Endodermal cell (in vitro differentiated cells): Measurements from ENCODE around the gene GAL3ST3. TPM values are rescaled to one million over a fixed set of nuclear protein-coding genes. Genes with fewer than 3 reads are reported as not detected.

Experiments
- DNase-seq: peaks from one replicate; pipeline ENCODE4 v3.0.0-alpha.2; 2017
- H3K27ac ChIP-seq: 2 replicates; pipeline ENCODE4 v1.5.1; 2013; ENCODE audit warnings: mild to moderate bottlenecking, low read depth, low read length, moderate library complexity
- H3K27me3 ChIP-seq: 2 replicates; pipeline ENCODE4 v1.6.1; 2013; ENCODE audit warnings: mild to moderate bottlenecking, low read length, moderate library complexity; ENCODE audit not compliant: insufficient read depth, control insufficient read depth, poor library complexity, severe bottlenecking
- H3K36me3 ChIP-seq: 2 replicates; pipeline ENCODE4 v1.7.0; 2013; ENCODE audit warnings: mild to moderate bottlenecking, low read length, moderate library complexity; ENCODE audit not compliant: control insufficient read depth, insufficient read depth
- H3K4me1 ChIP-seq: one replicate; pipeline ENCODE4 v1.7.0; 2013; ENCODE audit warnings: low read length; ENCODE audit not compliant: control insufficient read depth, insufficient read depth
- H3K4me3 ChIP-seq: 2 replicates; pipeline ENCODE4 v1.5.1; 2013; ENCODE audit warnings: mild to moderate bottlenecking, low read length, moderate library complexity
- H3K9ac ChIP-seq: 2 replicates; pipeline ENCODE4 v1.6.1; 2013; ENCODE audit warnings: mild to moderate bottlenecking, low read length, moderate library complexity; ENCODE audit not compliant: poor library complexity, severe bottlenecking; ENCODE audit errors: extremely low read depth
- H3K9me3 ChIP-seq: 2 replicates; pipeline ENCODE4 v1.6.1; 2013; ENCODE audit warnings: mild to moderate bottlenecking, low read length, moderate library complexity; ENCODE audit not compliant: control insufficient read depth
- H3K27ac Mint-ChIP-seq: 2 replicates; pipeline ENCODE4 v1.8.0; 2020; ENCODE audit warnings: mixed read lengths
- H3K27me3 Mint-ChIP-seq: 2 replicates; pipeline ENCODE4 v1.8.0; 2021; ENCODE audit warnings: mild to moderate bottlenecking, mixed read lengths; ENCODE audit not compliant: insufficient read depth
- H3K36me3 Mint-ChIP-seq: 2 replicates; pipeline ENCODE4 v1.8.0; 2020; ENCODE audit warnings: low read depth, mixed read lengths
- H3K4me1 Mint-ChIP-seq: 2 replicates; pipeline ENCODE4 v1.8.0; 2020; ENCODE audit warnings: mixed read lengths
- H3K4me3 Mint-ChIP-seq: 2 replicates; pipeline ENCODE4 v1.8.0; 2020; ENCODE audit warnings: mild to moderate bottlenecking, moderate library complexity, mixed read lengths
- H3K9me3 Mint-ChIP-seq: 2 replicates; pipeline ENCODE4 v1.8.0; 2020; ENCODE audit warnings: mild to moderate bottlenecking, mixed read lengths
- CTCF ChIP-seq: fragments of 200-600 bp; sonication (generic); conservative IDR thresholded peaks from 2 replicates; pipeline ENCODE4 v1.5.0; 2021; ENCODE audit warnings: antibody characterized with exemption, mild to moderate bottlenecking
- WGBS, 2 experiments: methylation state at CpG; one replicate each; pipeline versions ENCODE4 v1.1.5 to v1.1.7; 2013; ENCODE audit warnings: missing lambda C conversion rate in 2 of 2, mixed read lengths in 1 of 2; ENCODE audit not compliant: insufficient coverage in 1 of 2, insufficient read length in 1 of 2; 5-methylcytosine and 5-hydroxymethylcytosine counted together
- total RNA-seq, 2 donors: library from RNA; stranded (reverse); fragmentation: NEBNext Ultra II Directional in 1 of 2; extraction: Animal tissue kit (Norgen Biotek cat#: 25700) in 1 of 2; gene quantifications; 2 replicates in 1 of 2; 3 replicates in 1 of 2; pipeline ENCODE4 v1.2.1, GENCODE V29; 2021

GAL3ST3 gene
- total RNA-seq, 2 donors from 2014 or later = 7.4 to 11.2 TPM

GRCh38 chr11:66022401-66023185 is 26.4 kb downstream of the GAL3ST3 start:
- Histone ChIP-seq H3K9me3 (no peaks in the 10 kb centered on the region), H3K9ac (no peak overlapping the region)

DNA sequence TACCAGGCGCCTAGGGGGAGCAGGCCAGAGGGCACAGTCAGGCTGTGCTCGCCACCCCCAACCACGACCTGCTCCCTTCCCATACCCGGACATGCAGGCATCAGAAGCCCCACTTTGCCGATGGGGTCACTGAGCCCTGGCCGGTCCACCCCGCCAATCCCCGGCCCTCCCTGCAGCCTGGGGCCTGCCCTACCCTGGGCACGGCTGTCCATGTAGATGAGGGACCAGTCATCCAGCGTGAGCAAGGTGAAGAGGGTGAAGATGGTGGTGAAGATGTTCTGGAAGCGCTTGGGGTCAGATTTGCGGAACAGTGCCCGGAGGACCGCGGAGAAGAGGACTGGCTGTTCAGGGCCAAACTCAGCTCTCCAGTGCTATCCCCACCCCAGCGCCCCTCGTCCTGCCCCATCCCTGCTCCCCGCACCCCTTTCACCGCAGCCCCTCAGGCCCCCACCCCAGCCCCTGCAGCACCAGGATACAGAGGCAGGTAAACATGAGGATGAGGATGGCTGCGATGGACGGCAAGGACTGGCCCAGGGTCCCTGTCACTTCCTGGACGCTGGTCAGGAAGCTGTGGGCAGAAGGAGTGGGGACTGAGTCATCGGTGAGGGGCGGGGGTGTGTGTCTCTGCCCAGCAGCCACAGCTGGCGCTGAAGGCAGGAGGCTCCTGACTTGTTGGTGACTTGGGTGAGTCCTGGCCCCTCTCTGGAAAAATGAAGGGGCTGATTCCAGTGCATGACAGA is 28.2 kb downstream of the GAL3ST3 start:
- WGBS, 2 experiments = 87 to 97% methylated on average over 5 to 25 of the region's 25 CpGs
- H3K9me3 Mint-ChIP-seq = no peaks in the 10 kb centered on the region
- H3K27ac Mint-ChIP-seq = no peak overlapping the region
- TF ChIP-seq CTCF = no peak
- no peak overlapping the region for H3K4me3 Mint-ChIP-seq
- H3K36me3 ChIP-seq = no peaks in the 10 kb centered on the region
- H3K9ac ChIP-seq = no peak overlapping the region
- no peak overlapping the region for H3K4me3 ChIP-seq
- no peaks in the 10 kb centered on the region for H3K9me3 ChIP-seq
- H3K4me1 ChIP-seq = no peaks in the 10 kb centered on the region
- H3K27me3 ChIP-seq = peaks cover 6% of the 10 kb centered on the region
- H3K27ac ChIP-seq = no peak overlapping the region
- H3K4me1 Mint-ChIP-seq = no peaks in the 10 kb centered on the region
- no peaks in the 10 kb centered on the region for H3K36me3 Mint-ChIP-seq
- no peak for DNase-seq
- peaks cover 30% of the 10 kb centered on the region for H3K27me3 Mint-ChIP-seq

More at GRCh38 chr11:66022401-66023185, 26.4 kb downstream of the GAL3ST3 start:
- peaks cover 32% of the 10 kb centered on the region for H3K27me3 Mint-ChIP-seq
- H3K27ac Mint-ChIP-seq = no peak overlapping the region
- Histone ChIP-seq H3K4me3 (no peak overlapping the region), H3K27me3 (peaks cover 6% of the 10 kb centered on the region), H3K4me1 (no peaks in the 10 kb centered on the region), H3K27ac (no peak overlapping the region), H3K36me3 (no peaks in the 10 kb centered on the region)
- H3K4me3 Mint-ChIP-seq = no peak overlapping the region
- peak; percentile 97 for TF ChIP-seq CTCF
- no peaks in the 10 kb centered on the region for H3K4me1 Mint-ChIP-seq
- no peaks in the 10 kb centered on the region for H3K9me3 Mint-ChIP-seq
- no peaks in the 10 kb centered on the region for H3K36me3 Mint-ChIP-seq
- peak; percentile 96 for DNase-seq
- WGBS, 2 experiments = 35 to 49% methylated on average over 24 to 46 of the region's 46 CpGs

GRCh38 chr11:66020212-66020611 is 28.7 kb downstream of the GAL3ST3 start:
- WGBS, 2 experiments = 0 to 85% methylated on average over 1 to 8 of the region's 8 CpGs
- TF ChIP-seq CTCF = no peak
- Histone ChIP-seq H3K9me3 (no peaks in the 10 kb centered on the region), H3K4me3 (no peak overlapping the region), H3K4me1 (no peaks in the 10 kb centered on the region), H3K36me3 (no peaks in the 10 kb centered on the region), H3K9ac (no peak overlapping the region), H3K27ac (no peak overlapping the region), H3K27me3 (peaks cover 6% of the 10 kb centered on the region)
- no peak overlapping the region for H3K4me3 Mint-ChIP-seq
- H3K27ac Mint-ChIP-seq = no peak overlapping the region
- H3K4me1 Mint-ChIP-seq = no peaks in the 10 kb centered on the region
- no peaks in the 10 kb centered on the region for H3K9me3 Mint-ChIP-seq
- peaks cover 26% of the 10 kb centered on the region for H3K27me3 Mint-ChIP-seq
- no peak for DNase-seq
- no peaks in the 10 kb centered on the region for H3K36me3 Mint-ChIP-seq
